DMS153 (cell line): Measurements from ENCODE around the gene UFSP1.
"Not testable (repeated sequence)": the region's sequence is repeated elsewhere in the genome, so short reads cannot be mapped to it uniquely, and the experiment has no call there.

ENCODE experiments used
- DNase-seq: peaks from one replicate; lab custom pipeline; 2025; lab: John Stamatoyannopoulos, UW

UFSP1 gene

DNA sequence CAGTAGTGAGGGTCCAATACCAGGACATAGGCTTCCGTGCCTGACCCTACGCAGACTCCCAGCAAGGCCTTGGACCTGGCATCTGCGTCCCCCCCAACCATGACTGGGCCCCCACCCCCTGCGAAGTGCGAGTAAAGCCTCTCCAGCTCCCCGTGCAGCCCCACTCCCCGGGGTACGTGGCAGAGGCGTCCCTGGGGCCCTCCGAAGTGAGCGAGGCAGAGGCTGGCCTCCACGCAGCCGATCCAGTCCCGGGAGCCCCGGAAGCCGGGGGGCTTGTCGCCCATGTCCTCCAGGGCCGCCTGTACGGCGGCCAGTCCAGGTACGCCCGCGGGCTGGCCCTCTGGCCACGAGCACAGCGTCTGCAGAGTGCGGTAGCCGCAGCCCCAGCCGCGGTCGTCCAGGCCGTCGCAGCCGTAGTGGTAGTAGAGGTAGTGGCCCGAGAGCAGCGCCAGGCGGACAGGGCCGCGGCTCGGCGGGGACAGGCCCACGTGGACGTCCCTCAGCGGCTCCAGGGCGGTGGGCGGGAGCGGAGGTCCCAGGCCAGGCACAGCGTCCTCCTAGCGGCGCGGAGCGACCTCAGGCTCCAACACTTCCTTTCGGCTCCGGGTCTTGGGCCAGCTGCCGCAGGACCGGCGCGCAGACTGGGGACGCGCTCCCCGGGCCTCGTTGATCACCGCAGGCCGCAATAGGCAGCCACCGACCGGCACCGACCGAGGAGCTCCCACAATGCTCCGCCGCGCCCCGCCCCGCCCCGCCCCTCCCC, at the start of gene UFSP1:
Gene UFSP1 (minus strand): TSS at position 728 of the 763 bp plus-strand sequence. CDS start 444 bp downstream, at position 284.
- DNase-seq: no peak

DNA sequence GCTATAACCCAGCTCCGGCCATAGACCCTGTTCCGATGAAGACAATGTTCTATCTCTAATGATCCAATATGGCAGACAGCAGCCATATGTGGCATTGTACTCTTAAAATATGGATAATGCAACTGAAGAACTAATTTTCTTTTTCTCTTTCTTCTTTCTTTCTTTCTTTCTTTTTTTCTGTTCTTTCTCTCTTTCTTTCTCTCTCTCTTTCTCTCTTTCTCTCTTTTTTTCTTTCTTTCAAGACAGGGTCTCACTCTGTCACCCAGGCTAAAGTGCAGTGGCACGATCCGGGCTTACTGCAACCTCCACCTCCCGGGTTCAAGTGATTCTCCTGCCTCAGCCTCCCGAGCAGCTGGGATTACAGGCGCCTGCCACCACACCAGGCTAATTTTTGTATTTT, 46.7 kb upstream of the UFSP1 start:
- not testable (repeated sequence) for DNase-seq

DNA sequence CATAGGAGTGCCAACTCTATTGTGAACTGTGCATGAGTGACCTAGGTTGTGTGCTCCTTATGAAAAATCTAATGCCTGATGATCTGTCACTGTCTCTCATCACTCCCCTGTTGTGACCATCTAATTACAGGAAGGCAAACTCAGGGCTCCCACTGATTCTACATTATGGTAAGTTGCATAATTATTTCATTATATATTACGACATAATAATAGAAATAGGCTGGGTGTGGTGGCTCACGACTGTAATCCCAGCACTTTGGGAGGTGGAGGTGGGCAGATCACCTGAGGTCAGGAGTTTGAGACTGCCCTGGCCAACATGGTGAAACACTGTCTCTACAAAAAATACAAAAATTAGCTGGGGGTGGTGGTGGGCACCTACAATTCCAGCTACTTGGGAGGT, 45.9 kb upstream of the UFSP1 start:
- DNase-seq: not testable (repeated sequence)

DNA sequence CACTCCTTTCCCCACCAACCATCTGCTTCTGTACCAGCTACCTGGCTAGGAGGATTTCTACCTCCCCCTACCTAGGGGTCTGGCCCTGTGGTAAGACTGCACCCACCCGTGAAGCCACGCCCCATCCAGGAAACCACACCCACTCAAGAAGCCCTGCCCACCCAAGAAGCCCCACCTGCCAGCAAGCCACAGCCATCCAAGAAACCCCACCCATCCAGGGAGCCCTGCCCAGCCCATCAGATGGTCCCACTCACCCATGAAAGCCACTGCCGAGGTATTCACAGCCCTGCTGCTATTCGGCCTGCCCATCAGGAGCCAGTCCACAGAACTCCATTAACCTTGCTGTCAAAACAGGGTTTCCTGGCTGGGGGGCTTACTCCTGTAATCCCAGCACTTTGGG, 44.2 kb upstream of the UFSP1 start:
- no peak for DNase-seq

DNA sequence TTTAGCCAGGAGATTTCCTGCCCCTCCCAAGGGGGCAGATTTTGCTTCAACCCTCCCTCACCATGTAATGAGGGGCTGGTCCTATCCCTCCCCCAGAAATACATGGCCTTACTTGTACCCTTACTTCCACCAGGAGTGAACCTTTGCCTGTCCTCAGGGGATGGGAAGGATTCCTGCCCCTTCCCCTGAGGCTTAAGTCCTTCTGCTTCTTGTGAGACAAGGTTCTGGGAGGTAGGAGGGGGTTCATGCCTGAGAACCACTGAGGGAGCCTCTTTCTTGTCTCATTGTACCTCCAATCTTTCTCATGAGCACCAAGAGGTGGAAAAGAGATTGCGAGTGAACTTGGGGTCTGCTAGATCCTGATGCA, 40.3 kb upstream of the UFSP1 start:
- DNase-seq: no peak

DNA sequence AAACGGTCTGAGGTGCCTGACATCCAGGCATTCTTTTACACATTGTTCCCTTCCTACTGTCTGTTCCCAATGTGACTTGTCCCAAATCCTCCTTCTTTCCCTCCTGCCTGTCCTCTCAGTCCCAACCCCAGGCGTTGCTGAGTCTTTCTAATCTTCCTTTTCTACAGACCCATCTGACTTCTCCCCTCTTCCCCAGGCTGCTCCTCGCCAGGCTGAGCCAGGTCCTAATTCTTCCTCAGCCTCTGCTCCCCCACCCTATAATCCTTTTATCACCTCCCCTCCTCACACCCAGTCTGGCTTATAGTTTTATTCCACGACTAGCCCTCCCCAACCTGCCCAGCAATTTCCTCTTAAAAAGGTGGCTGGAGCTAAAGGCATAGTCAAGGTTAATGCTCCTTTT, 34.1 kb upstream of the UFSP1 start:
- DNase-seq: not testable (repeated sequence)

DNA sequence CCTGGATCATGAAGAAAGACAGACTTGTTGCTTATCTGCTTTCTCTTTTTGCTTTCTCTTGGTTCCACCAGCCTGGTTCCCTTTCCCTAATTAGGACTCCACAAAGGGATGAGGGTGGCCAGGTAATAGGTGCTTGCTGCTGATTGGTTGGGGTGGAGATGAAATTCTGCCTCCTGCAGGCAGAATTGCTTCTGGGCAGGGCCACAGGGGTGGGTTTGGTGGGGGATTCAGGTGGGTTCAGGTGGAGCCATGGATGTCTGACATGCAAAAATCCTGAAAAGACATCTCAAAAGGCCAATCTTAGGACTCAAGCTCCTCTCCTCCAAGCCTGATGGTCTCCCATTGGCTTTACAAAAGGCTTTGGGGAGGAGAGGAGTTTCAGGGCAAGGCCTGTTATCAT, 31.5 kb upstream of the UFSP1 start:
- DNase-seq: no peak

DNA sequence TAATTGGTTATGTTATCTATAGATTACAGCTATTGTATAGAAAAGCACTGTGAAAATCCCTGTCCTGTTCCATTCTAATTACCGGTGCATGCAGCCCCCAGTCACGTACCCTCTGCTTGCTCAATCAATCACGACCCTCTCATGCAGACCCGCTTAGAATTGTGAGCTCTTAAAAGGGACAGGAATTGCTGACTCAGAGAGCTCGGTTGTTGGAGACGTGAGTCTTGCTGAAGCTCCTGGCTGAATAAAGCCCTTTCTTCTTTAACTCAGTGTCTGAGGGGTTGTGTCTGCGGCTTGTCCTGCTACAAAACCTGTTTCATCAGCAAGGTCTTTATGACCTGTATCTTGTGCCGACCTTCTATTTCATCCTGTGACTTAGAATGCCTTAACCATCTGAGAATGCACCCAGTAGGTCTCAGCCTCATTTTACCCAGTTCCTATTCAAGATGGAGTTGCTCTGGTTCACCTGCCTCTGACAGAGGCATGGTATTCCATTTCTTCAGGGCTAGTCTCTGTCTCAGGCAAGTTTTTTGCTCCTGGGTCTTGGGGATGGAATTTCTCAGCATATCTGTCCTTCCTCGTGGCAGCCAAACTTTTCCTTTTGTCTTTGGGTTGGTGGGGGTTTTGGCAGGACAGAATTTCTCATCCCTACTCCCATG, 30.4 kb upstream of the UFSP1 start:
- not testable (repeated sequence) for DNase-seq

DNA sequence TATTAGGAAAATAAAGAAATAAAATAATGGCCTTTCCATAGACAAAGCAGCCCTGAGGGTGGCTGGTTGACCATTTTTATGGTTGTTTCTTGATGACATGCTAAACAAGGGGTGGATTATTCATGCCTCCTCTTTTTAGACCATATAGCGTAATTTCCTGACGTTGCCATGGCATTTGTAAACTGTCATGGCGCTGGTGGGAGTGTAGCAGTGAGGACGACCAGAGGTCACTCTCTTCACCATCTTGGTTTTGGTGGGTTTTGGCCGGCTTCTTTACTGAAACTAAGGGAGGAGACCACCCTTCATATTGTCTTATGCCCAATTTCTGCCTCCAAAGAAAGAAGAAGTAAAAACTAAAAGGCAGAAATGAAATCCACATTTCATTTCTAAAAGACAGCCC, 29.8 kb upstream of the UFSP1 start:
- not testable (repeated sequence) for DNase-seq

DNA sequence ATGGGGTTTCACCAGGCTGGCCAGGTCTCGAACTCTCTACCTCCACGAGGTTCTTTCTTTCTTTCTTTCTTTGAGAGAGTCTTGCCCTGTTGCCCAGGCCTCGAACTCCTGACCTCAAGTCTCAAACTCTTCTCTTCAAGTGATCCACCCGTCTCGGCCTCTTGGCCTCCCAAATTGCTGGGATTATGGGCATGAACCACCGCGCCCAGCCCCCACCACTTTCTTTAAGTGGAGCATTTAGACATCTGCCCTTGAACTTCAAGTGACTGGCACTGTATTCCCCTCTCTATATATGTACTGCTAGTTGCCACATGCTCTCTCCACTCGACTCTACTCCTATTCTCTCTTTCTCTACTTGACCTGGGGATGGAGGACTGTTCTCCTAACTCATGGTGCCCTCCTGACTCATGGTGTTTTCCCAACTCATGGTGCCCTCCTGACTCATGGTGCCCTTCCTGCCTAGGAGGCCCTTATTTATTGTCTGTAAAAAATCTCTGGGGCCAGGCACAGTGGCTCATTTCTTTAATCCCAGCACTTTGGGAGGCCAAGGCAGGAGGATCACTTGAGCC, 25.4 kb upstream of the UFSP1 start:
- DNase-seq: no peak

DNA sequence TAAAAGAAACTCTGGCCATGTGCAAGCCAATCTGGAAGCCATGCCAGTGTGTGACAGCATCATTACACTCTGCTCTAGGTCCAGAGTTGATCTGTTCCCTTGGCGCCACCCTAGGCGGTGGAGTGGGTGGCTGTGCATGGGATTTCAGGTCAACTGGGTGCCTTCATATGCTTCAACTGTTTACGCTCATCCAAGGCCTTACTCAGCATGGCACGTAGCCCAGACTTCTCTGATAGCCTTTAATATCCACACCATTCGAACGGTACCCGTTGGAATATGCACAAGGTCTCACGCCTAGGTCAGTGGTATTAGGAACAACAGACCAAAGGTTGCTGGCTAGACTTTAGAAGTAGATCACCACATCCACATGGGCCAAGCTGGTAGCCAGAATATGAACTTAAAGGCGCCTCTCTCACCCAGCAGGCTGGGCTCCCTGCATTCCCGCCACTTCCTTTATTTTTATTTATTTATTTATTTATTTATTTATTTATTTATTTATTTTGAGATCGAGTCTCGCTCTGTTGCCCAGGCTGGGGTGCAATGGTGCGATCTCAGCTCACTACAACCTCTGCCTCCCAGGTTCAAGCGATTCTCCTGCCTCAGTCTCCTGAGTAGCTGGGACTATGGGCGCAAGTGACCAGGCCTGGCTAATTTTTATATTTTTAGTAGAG, 24.8 kb upstream of the UFSP1 start:
- DNase-seq: no peak

DNA sequence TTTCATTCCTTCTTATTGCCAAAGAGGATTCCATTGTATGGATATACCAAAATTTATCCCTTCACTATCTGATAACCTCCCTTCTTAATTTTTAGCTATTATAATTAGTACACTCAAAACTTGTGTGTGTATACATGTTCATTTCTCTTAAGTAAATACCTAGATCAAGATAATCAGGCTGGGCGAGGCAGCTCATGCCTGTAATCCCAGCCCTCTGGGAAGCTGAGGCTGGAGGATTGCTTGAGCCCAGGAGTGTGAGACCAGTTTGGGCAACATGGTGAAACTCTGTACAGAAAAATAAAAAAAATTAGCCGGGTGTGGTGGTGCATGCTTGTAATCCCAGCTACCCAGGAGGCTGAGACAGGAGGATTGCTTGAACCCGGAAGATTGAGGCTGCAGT, 22.0 kb upstream of the UFSP1 start:
- DNase-seq: no peak

DNA sequence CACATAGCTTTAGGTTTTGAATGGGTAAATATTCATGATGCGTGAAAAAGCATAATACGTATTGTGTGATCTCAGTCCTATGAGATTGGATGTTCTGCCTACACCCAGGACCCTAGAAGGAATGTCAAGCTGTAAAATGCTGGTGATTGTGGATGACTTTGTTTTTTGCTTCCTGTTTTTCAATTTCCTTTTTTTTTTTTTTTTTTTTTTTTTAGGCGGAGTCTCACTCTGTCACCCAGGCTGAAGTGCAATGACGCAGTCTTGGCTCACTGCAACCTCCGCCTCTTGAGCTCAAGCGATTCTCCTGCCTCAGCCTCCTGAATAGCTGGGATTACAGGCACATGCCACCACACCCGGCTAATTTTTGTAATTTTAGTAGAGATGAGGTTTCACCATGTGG, 20.9 kb upstream of the UFSP1 start:
- DNase-seq: not testable (repeated sequence)

DNA sequence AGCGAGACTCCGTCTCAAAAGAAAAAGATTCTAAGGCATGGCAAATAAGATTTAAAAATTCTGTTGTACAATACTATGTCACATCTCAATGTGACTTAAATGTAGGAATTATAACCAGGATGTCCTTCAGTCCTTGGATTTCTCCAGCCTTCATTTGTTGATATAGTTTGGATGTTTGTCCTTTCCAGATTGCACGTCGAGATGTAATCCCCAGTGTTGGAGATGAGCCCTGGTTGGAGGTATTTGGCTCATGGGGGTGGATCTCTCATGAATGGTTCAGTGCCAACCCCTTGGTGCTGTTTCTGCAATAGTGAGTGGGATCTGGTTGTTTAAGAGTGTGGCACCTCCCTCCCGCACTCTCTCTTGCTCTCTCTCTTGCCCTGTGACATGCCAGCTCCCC, 19.0 kb upstream of the UFSP1 start:
- DNase-seq: no peak

DNA sequence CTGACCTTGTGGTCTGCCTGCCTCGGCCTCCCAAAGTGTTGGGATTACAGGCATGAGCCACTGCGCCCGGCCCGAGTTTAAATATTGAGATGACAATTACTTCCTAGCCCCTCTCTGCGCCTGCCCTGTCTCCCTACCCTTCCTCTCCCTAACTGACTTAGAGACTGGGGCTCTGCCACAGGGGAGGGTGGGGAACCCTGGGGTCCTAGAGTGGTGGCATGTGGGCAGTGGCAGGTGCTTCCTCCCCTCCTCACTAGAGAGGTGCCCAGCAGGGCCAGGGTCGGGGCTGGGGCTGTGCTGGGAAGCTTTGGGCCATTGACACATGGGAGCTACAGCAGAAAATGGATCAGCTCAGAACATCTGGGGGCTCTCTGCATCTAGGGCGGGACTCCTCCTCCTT, 13.1 kb upstream of the UFSP1 start:
- DNase-seq: no peak

DNA sequence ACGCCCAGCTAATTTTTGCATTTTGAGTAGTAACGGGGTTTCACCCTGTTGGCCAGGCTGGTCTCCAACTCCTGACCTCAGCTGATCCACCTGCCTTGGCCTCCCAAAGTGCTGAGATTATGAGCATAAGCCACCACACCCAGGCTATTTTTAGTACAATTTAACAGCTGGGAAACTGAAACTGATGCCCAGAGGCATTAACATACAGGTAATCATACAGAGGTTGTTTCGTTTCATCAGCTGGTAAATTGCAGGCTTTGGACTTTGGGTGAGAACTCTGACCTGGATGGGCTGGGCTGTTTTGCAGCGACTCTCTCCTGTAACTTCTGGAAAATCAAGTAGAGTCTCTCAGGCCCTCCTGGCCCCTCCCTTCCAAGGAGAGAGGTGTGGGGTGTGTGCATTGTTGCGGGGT, 12.4 kb upstream of the UFSP1 start:
- no peak for DNase-seq

DNA sequence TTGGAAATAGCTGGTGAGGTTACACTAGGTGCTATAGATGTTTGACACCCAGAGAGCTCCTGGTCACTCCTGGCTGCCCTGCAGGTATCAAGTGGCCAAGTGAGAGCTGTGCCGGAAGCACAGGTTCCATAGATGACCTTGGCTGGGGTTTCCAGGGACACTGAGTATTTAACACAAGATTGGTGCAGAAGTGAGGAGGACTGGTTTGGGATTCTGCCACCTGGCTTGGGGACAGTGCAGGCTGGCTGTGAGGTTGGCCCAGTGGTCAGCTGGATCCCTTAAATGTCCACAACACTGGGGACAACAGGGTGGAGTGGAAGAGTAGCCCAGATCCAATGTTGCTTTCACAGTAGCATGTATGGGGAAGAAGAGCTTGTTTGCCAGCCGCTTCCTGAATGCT, 11.5 kb upstream of the UFSP1 start:
- no peak for DNase-seq

DNA sequence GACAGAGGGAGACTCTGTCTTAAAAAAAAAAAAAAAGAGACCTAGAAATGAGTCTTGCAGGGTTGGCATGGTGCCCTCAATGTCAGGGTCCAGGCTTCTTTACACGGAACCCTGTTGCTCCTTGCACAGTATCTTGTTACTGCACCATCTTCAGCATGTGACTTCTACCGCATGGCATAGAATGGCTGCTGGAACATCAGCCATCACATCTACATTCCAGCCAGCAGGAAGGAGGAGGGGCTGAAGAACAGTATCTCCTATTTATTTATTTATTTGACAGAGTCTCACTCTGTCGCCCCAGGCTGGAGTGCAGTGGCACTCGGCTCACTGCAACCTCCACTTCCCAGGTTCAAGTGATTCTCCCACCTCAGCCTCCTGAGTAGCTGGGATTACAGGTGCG, 9.9 kb upstream of the UFSP1 start:
- DNase-seq: no peak

DNA sequence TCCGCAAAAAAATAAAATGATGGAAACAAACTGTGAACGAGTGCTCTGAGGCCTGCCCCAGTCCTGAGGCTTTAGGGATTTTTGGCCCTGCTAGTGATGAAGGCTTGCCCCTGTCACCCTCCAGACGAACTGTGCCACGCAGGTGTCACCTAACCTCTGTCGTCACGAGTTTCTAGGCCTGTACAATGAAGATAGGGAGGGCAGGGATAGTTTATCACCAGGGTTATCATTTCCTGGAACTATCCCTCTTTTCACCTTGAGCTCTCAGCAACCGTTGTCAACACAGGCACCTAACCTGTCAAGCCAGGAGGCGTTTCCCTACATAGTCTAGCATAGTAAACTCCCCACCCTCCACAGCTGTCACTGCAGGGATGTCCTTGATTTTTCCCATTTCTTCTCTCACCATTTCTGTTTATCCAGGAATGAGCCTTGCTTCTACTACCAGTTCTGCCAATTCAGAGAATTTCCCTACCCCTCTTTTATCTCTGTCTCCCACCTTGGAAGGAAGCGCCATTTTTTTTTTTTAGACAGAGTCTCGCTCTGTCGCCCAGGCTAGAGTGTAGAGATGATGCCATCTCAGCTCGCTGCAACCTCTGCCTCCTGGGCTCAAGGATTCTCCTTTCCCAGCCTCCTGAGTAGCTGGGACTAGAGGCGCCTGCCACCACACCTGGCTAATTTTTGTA, 8.4 kb upstream of the UFSP1 start:
- peak; percentile 59 for DNase-seq

DNA sequence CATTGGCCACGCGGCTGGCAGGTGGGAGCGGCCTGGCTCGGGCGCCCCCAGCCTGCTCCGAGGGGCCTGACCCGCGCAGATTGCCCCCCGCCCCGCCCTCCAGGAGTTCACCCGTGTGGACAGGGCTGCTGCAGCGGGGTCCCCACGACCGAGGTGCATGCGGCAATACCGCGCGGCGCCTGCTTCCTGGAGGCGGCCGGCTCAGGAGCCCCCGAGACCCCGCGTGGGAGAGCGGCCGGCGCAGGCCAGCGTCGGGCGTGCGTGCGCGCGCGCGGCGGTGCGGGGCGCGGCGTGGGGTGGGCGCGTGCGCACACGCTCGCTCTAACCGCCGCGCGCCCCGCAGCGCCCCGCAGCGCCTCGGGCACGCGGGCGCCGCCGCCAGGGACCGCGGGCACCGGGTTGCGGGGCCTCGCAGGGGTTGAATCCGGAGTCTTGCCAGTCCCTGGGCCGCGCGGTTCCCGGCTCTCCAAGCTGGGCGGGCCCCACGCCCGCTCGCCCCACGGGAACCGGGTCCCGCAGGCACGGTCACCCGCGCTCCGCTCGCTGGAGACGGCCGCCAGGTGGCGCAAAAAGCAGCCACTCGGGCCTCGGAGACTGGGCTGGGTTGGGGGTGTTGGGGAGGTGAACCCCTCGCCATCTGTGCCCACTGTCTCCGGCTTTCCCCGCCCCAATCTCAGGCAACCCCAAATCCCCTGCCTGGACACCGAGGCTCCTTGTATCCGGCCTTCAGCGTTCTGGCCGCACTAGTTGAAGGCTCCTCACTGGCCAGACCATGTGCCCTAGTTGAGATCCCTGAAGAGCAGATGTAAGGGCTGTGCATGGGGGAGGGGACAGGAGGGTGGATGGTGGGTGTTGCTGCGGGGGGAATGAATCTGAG, 7.5 kb upstream of the UFSP1 start:
- no peak for DNase-seq
